HG03520 (cell line): ENCODE data around the gene ALG1L2.
"Not testable (repeated sequence)": the region's sequence is repeated elsewhere in the genome, so short reads cannot be mapped to it uniquely, and the experiment has no call there.

ENCODE experiments used
- ATAC-seq: cut with Tn5 transposase; IDR thresholded peaks from one replicate; pipeline ENCODE4 v1.9.1; 2021; ENCODE audit warnings: mild to moderate bottlenecking, moderate library complexity; ENCODE audit not compliant: unreplicated experiment

The ALG1L2 gene

GRCh38 chr3:130081351-130081881 is at the start of gene ALG1L2:
Gene ALG1L2, plus strand, starts transcription at chr3:130081831. Its CDS starts 186 bp downstream, at chr3:130082017.
- ATAC-seq, result no peak

GRCh38 chr3:130037126-130037815 is 44.4 kb upstream of the ALG1L2 start:
- not testable (repeated sequence) for ATAC-seq

GRCh38 chr3:130042736-130043135 is 38.9 kb upstream of the ALG1L2 start:
- ATAC-seq, result not testable (repeated sequence)

- ATAC-seq, result not testable (repeated sequence)
Measured at GRCh38 chr3:130043658-130044057, 38.0 kb upstream of the ALG1L2 start.

- ATAC-seq, result no peak
Measured at GRCh38 chr3:130044370-130044769, 37.3 kb upstream of the ALG1L2 start.

- ATAC-seq, result no peak
Measured at GRCh38 chr3:130048726-130049125, 32.9 kb upstream of the ALG1L2 start.

GRCh38 chr3:130052366-130052765 is 29.3 kb upstream of the ALG1L2 start:
- not testable (repeated sequence) for ATAC-seq

GRCh38 chr3:130052965-130053364 is 28.7 kb upstream of the ALG1L2 start:
- ATAC-seq, result not testable (repeated sequence)

GRCh38 chr3:130057536-130058266 is 23.9 kb upstream of the ALG1L2 start:
- not testable (repeated sequence) for ATAC-seq

GRCh38 chr3:130058267-130058657 is 23.4 kb upstream of the ALG1L2 start:
- not testable (repeated sequence) for ATAC-seq

- not testable (repeated sequence) for ATAC-seq
Measured at GRCh38 chr3:130058716-130059115, 22.9 kb upstream of the ALG1L2 start.

GRCh38 chr3:130059162-130059561 is 22.5 kb upstream of the ALG1L2 start:
- not testable (repeated sequence) for ATAC-seq

GRCh38 chr3:130073582-130073981 is 8.0 kb upstream of the ALG1L2 start:
- ATAC-seq, result no peak

GRCh38 chr3:130077636-130078035 is 4.0 kb upstream of the ALG1L2 start:
- ATAC-seq, result no peak

- ATAC-seq, result not testable (repeated sequence)
Measured at GRCh38 chr3:130083363-130084090, 1.9 kb downstream of the ALG1L2 start.

GRCh38 chr3:130084436-130084980 is 2.9 kb downstream of the ALG1L2 start:
- ATAC-seq, result no peak

GRCh38 chr3:130085881-130086280 is 4.2 kb downstream of the ALG1L2 start:
- no peak for ATAC-seq

- ATAC-seq, result not testable (repeated sequence)
Measured at GRCh38 chr3:130086628-130087027, 5.0 kb downstream of the ALG1L2 start.

GRCh38 chr3:130088061-130088460 is 6.4 kb downstream of the ALG1L2 start:
- ATAC-seq, result no peak

GRCh38 chr3:130090681-130091080 is 9.1 kb downstream of the ALG1L2 start:
- not testable (repeated sequence) for ATAC-seq

GRCh38 chr3:130091958-130092357 is 10.3 kb downstream of the ALG1L2 start:
- ATAC-seq, result no peak
